Measurements from ENCODE around the gene RTRAF. TPM values are rescaled to one million over a fixed set of nuclear protein-coding genes. Genes with fewer than 3 reads are reported as not detected.

RTRAF gene
- total and polyA plus RNA-seq, 2 donors (not counting 3 experiments of a cell fraction or from before 2014, with no cell fraction given): 64.0 to 237 TPM

DNA sequence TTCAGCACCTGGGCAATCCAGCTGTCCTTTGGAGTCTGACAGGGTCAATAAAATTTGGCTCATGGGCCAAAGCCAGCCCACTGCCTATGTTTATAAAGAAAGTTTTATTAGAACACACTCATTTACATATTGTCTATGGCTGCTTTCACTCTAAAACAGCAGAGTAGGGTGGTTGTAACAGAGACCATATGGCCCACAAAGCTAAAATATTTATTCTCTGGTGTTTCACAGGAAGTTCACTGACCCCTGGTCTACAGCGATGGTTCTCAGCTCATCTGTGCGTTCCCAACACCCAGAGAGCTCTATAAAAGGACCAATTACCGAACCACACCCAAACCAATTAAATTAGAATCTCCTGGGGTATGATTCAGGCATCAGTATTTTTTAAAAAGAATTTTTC is 37.7 kb upstream of the RTRAF start:
- BruUV-seq (replicated peaks): no TSS peak
- no peak for TF ChIP-seq MYC (IDR thresholded peaks at IDR 0.05; ENCODE audit: low read depth, low read length)
- no peak for TF ChIP-seq JUN (IDR thresholded peaks at IDR 0.05; ENCODE audit: borderline replicate concordance, insufficient read depth, insufficient read length, low read depth)
- no peak for TF ChIP-seq EZH2 (IDR thresholded peaks at IDR 0.05; ENCODE audit: borderline replicate concordance, low read depth, low read length, severe bottlenecking)
- TF ChIP-seq POLR2AphosphoS5 (IDR thresholded peaks at IDR 0.05; ENCODE audit: insufficient read depth, low read depth, low read length): no peak
- no peak for TF ChIP-seq GATA2 (IDR thresholded peaks at IDR 0.05; ENCODE audit: insufficient read depth, insufficient read length, low read depth, low read length)
- TF ChIP-seq, protein P1, sequence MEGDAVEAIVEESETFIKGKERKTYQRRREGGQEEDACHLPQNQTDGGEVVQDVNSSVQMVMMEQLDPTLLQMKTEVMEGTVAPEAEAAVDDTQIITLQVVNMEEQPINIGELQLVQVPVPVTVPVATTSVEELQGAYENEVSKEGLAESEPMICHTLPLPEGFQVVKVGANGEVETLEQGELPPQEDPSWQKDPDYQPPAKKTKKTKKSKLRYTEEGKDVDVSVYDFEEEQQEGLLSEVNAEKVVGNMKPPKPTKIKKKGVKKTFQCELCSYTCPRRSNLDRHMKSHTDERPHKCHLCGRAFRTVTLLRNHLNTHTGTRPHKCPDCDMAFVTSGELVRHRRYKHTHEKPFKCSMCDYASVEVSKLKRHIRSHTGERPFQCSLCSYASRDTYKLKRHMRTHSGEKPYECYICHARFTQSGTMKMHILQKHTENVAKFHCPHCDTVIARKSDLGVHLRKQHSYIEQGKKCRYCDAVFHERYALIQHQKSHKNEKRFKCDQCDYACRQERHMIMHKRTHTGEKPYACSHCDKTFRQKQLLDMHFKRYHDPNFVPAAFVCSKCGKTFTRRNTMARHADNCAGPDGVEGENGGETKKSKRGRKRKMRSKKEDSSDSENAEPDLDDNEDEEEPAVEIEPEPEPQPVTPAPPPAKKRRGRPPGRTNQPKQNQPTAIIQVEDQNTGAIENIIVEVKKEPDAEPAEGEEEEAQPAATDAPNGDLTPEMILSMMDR (IDR thresholded peaks at IDR 0.05; ENCODE audit: extremely low read depth in 1 of 2, insufficient read depth in 1 of 2, low read depth in 1 of 2, low read length in 2 of 2): no peak
- no peak for TF ChIP-seq POLR2A (IDR thresholded peaks at IDR 0.05; ENCODE audit: low read depth, low read length)
- no peak for TF ChIP-seq MAX (IDR thresholded peaks at IDR 0.05; ENCODE audit: insufficient read depth, insufficient read length)
- TF ChIP-seq FOS (IDR thresholded peaks at IDR 0.05; ENCODE audit: borderline replicate concordance, insufficient read depth, low read length): no peak
- FAIRE-seq: no peak

More for the DNA sequence above, 37.7 kb upstream of the RTRAF start:
- Histone ChIP-seq H3K4me2 (ENCODE audit: insufficient read depth, low read length) (no peak overlapping the region), H3K9me3 (replicated peaks; ENCODE audit: control insufficient read depth, insufficient read depth, low read length) (no peaks in the 10 kb centered on the region), H4K20me1 (replicated peaks; ENCODE audit: control insufficient read depth, extremely low read depth, insufficient read depth, low read length) (no peaks in the 10 kb centered on the region), H3K4me3 (replicated peaks in 1 of 3; ENCODE audit: insufficient read depth in 1 of 3, low read depth in 1 of 3, low read length in 3 of 3) (no peak overlapping the region), H3K9ac (replicated peaks; ENCODE audit: extremely low read depth, insufficient read depth, low read length) (no peak overlapping the region), H3K79me2 (ENCODE audit: control insufficient read depth, insufficient read depth, low read length) (no peaks in the 10 kb centered on the region), H3K4me1 (ENCODE audit: control insufficient read depth, extremely low read depth, insufficient read depth, low read length) (no peaks in the 10 kb centered on the region), H3K9me1 (replicated peaks; ENCODE audit: control insufficient read depth, extremely low read depth, insufficient read depth, low read length) (no peaks in the 10 kb centered on the region), H3K27ac (ENCODE audit: insufficient read depth, low read depth, low read length) (no peak overlapping the region), H2AFZ (ENCODE audit: low read depth, low read length) (no peak overlapping the region), H3K36me3 (ENCODE audit: control insufficient read depth in 2 of 2, extremely low read depth in 1 of 2, insufficient read depth in 2 of 2, low read length in 2 of 2) (no peaks in the 10 kb centered on the region), H3K27me3 (ENCODE audit: control insufficient read depth in 2 of 2, insufficient read depth in 2 of 2, low read length in 2 of 2) (peaks cover 13 to 19% of the 10 kb centered on the region in 2 experiments)
- POLR2A ChIA-PET: no interaction called here
- CTCF ChIA-PET: interaction anchor here (1.0 to 1.1 kb wide), 2 partner anchors 22 to 27 kb away, joined by 4 read pairs; no protein-coding TSS in a partner anchor
- intact Hi-C loops (cut with micrococcal nuclease): no loop called here
- dilution Hi-C loops (cut with MboI; ENCODE audit: extremely low pct_ligation_motif_present, low sequenced_read_pairs): no loop called here
- no peak for DNase-seq (ENCODE audit: low read depth, low spot score)

All from endothelial cell of umbilical vein (primary cell).